GM21619 (cell line): ENCODE measurements around the gene HNRNPM.

Experiments
- ATAC-seq: cut with Tn5 transposase; IDR thresholded peaks from one replicate; pipeline ENCODE4 v1.9.1; 2021; ENCODE audit not compliant: unreplicated experiment

The HNRNPM gene

GRCh38 chr19:8459095-8459494, 14.3 kb downstream of the HNRNPM start:
- ATAC-seq, result no peak

GRCh38 chr19:8459520-8460270, 14.9 kb downstream of the HNRNPM start:
- ATAC-seq, result no peak

GRCh38 chr19:8460516-8461298, 15.9 kb downstream of the HNRNPM start:
- ATAC-seq, result no peak

- no peak for ATAC-seq
Measured at GRCh38 chr19:8461376-8461775, 16.6 kb downstream of the HNRNPM start.

GRCh38 chr19:8461891-8462290, 17.1 kb downstream of the HNRNPM start:
- no peak for ATAC-seq

GRCh38 chr19:8462571-8462970, 17.8 kb downstream of the HNRNPM start:
- no peak for ATAC-seq

GRCh38 chr19:8463365-8463764, 18.6 kb downstream of the HNRNPM start:
- ATAC-seq, result no peak

- ATAC-seq, result no peak
Measured at GRCh38 chr19:8466018-8466417, 21.2 kb downstream of the HNRNPM start.

- no peak for ATAC-seq
Measured at GRCh38 chr19:8468124-8468523, 23.3 kb downstream of the HNRNPM start.

- no peak for ATAC-seq
Measured at GRCh38 chr19:8468761-8469373, 24.1 kb downstream of the HNRNPM start.

- ATAC-seq, result no peak
Measured at GRCh38 chr19:8469613-8470368, 25.0 kb downstream of the HNRNPM start.

GRCh38 chr19:8473648-8474476, 29.1 kb downstream of the HNRNPM start:
- peak; percentile 56 for ATAC-seq

GRCh38 chr19:8475005-8475404, 30.2 kb downstream of the HNRNPM start:
- no peak for ATAC-seq

GRCh38 chr19:8476524-8476923, 31.7 kb downstream of the HNRNPM start:
- no peak for ATAC-seq

- no peak for ATAC-seq
Measured at GRCh38 chr19:8477889-8478288, 33.1 kb downstream of the HNRNPM start.

- ATAC-seq, result no peak
Measured at GRCh38 chr19:8478598-8478997, 33.8 kb downstream of the HNRNPM start.

GRCh38 chr19:8481201-8481600, 36.4 kb downstream of the HNRNPM start:
- ATAC-seq, result no peak

- ATAC-seq, result no peak
Measured at GRCh38 chr19:8481616-8482015, 36.8 kb downstream of the HNRNPM start.

- no peak for ATAC-seq
Measured at GRCh38 chr19:8482696-8483095, 37.9 kb downstream of the HNRNPM start.

- no peak for ATAC-seq
Measured at GRCh38 chr19:8483165-8483564, 38.4 kb downstream of the HNRNPM start.
